Breast epithelium (tissue), 4 donors: ENCODE results near the gene EGLN3. TPM values are rescaled to one million over a fixed set of nuclear protein-coding genes. Genes with fewer than 3 reads are reported as not detected.

Experiments
- DNase-seq, 2 donors: peaks; one replicate each; pipeline ENCODE4 v3.0.0-alpha.2; 2019; ENCODE audit warnings: low spot score in 2 of 2
- H3K27ac ChIP-seq, 2 donors: fragments of 200-600 bp; sonication (generic) in 1 of 2; one replicate each; pipeline ENCODE4 v1.5.1; 2016 to 2019; ENCODE audit warnings: mild to moderate bottlenecking in 1 of 2
- H3K27me3 ChIP-seq, 2 donors: fragments of 200-600 bp; sonication (generic) in 1 of 2; one replicate each; pipeline versions ENCODE4 v1.5.1 to v1.6.0; 2017 to 2019; ENCODE audit warnings: control low read depth in 1 of 2, mild to moderate bottlenecking in 1 of 2
- H3K36me3 ChIP-seq: fragments of 200-600 bp; one replicate; pipeline ENCODE4 v1.5.1; 2019
- H3K4me1 ChIP-seq, 2 donors: fragments of 200-600 bp; sonication (generic); one replicate each; pipeline ENCODE4 v1.5.1; 2016 to 2019; ENCODE audit warnings: control low read depth in 1 of 2
- H3K4me3 ChIP-seq, 3 donors: fragments of 200-600 bp; sonication (generic); 1 replicate in 2 of 3; 2 replicates in 1 of 3; pipeline ENCODE4 v1.5.1; 2016 to 2019; ENCODE audit warnings: mild to moderate bottlenecking in 3 of 3, moderate library complexity in 2 of 3
- H3K9me3 ChIP-seq, 2 donors: fragments of 200-600 bp; sonication (generic) in 1 of 2; one replicate each; pipeline ENCODE4 v1.5.1; 2016 to 2019; ENCODE audit warnings: control low read depth in 1 of 2
- POLR2A ChIP-seq: fragments of 450-650 bp; IDR thresholded peaks from one replicate; pipeline ENCODE4 v1.6.1; 2016; ENCODE audit warnings: antibody characterized with exemption, mild to moderate bottlenecking, moderate library complexity
- POLR2AphosphoS5 ChIP-seq, 3 donors: sonication (generic); formaldehyde crosslinking; IDR thresholded peaks; one replicate each; pipeline ENCODE4 v1.6.1; 2017; ENCODE audit warnings: antibody characterized with exemption in 3 of 3
- intact Hi-C: fragments of 100-400 bp; cut with DNase I; formaldehyde crosslinking; loops from one replicate; pipeline ENCODE4 v1.15.1; 2023; ENCODE audit warnings: low total_unique reads
- total RNA-seq, 3 donors: library from RNA; depleted of rRNA; stranded (reverse); fragments of >200 nt; gene quantifications; one replicate each; pipeline ENCODE4 v1.1.0, GENCODE V29; 2016
- TF ChIP-seq, protein P1 (sequence below), 3 donors: fragments of 450-650 bp; IDR thresholded peaks; one replicate each; pipeline ENCODE4 v1.5.1; 2016 to 2017; ENCODE audit warnings: antibody characterized with exemption in 3 of 3, mild to moderate bottlenecking in 3 of 3, moderate library complexity in 3 of 3

Gene EGLN3
- total RNA-seq, 3 donors from 2014 or later = 3.2 to 16.4 (median 13.9) TPM

DNA sequence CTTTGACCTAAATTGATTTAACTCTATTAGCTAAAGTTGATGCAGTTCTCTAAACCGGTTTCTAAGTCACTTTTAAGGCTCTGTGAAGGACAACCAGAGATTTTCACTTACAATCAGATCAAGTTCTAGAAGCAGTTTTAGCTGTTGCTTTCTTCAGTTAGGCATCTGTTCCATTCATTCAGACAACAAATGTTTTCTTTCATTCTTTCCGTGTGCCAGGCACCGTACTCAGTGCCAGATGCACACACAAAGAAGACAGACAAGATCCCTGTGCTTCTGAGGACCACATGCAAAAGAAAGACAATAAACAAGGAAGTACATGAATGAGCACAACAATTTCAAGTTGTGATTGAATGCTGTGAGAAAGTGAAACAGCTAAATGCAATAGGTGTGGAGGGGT lies 11.1 kb upstream of the EGLN3 start:
- H3K4me3 ChIP-seq = no peak overlapping the region
- intact Hi-C loops = no loop called here
- no peaks in the 10 kb centered on the region for H3K4me1 ChIP-seq
- H3K36me3 ChIP-seq = no peaks in the 10 kb centered on the region
- no peak for TF ChIP-seq POLR2A
- no peak for TF ChIP-seq POLR2AphosphoS5 (IDR thresholded peaks at IDR 0.05)
- TF ChIP-seq, protein P1, sequence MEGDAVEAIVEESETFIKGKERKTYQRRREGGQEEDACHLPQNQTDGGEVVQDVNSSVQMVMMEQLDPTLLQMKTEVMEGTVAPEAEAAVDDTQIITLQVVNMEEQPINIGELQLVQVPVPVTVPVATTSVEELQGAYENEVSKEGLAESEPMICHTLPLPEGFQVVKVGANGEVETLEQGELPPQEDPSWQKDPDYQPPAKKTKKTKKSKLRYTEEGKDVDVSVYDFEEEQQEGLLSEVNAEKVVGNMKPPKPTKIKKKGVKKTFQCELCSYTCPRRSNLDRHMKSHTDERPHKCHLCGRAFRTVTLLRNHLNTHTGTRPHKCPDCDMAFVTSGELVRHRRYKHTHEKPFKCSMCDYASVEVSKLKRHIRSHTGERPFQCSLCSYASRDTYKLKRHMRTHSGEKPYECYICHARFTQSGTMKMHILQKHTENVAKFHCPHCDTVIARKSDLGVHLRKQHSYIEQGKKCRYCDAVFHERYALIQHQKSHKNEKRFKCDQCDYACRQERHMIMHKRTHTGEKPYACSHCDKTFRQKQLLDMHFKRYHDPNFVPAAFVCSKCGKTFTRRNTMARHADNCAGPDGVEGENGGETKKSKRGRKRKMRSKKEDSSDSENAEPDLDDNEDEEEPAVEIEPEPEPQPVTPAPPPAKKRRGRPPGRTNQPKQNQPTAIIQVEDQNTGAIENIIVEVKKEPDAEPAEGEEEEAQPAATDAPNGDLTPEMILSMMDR (IDR thresholded peaks at IDR 0.05) = no peak
- H3K27me3 ChIP-seq = no peaks in the 10 kb centered on the region
- H3K27ac ChIP-seq = no peak overlapping the region
- no peak for DNase-seq
- H3K9me3 ChIP-seq = no peaks in the 10 kb centered on the region

DNA sequence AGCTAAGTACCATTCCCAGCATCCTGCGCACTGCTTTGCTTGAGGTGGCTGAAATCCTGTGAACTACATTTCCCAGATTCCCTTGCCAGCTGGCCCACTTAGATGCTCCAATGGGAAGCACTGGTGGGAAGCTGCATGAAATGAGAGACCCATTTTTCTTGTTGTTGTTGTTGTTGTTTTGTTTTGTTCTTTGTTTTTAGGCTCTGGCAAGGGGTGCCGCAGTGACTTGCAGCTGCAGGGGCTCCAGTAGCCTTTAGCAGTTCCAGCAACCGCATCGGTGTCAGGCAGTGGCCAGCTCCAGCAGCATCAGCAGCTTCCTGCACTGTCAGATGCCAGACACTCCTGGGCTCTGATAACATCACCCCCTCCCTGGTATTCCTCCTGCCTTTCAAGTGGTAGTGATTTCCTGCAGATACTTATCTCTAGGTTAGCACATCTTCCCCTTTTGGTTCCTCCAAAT lies 8.8 kb upstream of the EGLN3 start:
- Histone ChIP-seq H3K27me3 (no peaks in the 10 kb centered on the region), H3K27ac (no peak overlapping the region), H3K4me3 (no peak overlapping the region), H3K9me3 (no peaks in the 10 kb centered on the region), H3K36me3 (no peaks in the 10 kb centered on the region), H3K4me1 (no peaks in the 10 kb centered on the region)
- intact Hi-C loops = no loop called here
- TF ChIP-seq, protein P1 (IDR thresholded peaks at IDR 0.05) = no peak
- DNase-seq = no peak

DNA sequence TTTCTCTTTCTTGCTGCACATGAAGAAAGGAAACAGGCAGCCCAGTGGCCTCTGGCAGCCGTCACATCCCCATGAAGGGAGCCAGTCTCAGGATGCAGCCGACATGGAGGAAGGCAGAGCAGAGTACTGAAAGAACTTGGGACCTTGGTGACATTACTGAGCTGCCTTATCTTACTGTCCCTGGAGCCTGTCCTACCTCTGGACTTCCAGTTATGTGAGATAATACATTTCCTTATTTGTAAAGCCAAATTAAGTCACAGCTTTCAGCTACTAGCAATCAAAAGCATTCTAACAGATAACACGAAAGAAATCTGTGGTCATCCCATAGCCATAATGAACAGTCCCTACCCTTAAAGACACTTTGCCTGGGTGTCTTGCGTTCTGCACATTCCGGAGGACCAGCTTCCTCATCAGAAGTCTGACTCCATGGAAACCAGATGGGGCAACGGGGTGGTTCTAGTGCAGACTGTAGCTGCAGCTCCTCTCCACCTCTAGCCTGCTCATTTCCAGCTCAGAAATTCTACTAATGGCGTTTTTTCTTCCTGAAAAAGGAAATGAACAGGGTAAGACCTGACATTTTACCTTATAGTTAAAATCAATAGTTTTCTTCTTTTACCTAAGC lies 7.8 kb upstream of the EGLN3 start:
- DNase-seq = no peak
- no peaks in the 10 kb centered on the region for H3K9me3 ChIP-seq
- intact Hi-C loops = no loop called here
- H3K4me3 ChIP-seq = no peak overlapping the region
- no peaks in the 10 kb centered on the region for H3K4me1 ChIP-seq
- H3K27ac ChIP-seq = no peak overlapping the region
- TF ChIP-seq POLR2A (no peak), POLR2AphosphoS5 (IDR thresholded peaks at IDR 0.05) (no peak)
- TF ChIP-seq, protein P1 (IDR thresholded peaks at IDR 0.05) = no peak
- no peaks in the 10 kb centered on the region for H3K36me3 ChIP-seq
- H3K27me3 ChIP-seq = no peaks in the 10 kb centered on the region

DNA sequence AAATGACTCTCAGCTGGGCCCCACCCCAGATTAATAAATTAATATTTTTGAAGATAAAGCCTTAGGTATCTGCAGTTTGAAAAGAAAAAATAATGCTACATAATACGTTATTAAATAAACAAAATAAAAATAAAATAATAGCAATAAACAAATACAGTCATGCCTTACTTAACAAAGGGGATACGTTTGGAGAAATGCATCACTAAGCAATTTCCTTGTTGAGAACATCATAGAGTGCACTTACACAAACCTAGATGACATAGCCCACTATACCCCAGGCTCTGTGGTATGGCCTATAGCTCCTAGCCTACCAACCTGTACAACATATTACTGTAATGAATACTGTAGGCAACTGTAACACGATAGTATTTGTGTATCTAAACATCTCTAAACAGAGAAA lies 7.1 kb upstream of the EGLN3 start:
- TF ChIP-seq POLR2AphosphoS5 (IDR thresholded peaks at IDR 0.05) (no peak), POLR2A (no peak)
- TF ChIP-seq, protein P1 (IDR thresholded peaks at IDR 0.05) = no peak
- Histone ChIP-seq H3K4me3 (no peak overlapping the region), H3K36me3 (no peaks in the 10 kb centered on the region), H3K27me3 (no peaks in the 10 kb centered on the region), H3K27ac (no peak overlapping the region), H3K9me3 (no peaks in the 10 kb centered on the region), H3K4me1 (no peaks in the 10 kb centered on the region)
- intact Hi-C loops = no loop called here
- DNase-seq = no peak

DNA sequence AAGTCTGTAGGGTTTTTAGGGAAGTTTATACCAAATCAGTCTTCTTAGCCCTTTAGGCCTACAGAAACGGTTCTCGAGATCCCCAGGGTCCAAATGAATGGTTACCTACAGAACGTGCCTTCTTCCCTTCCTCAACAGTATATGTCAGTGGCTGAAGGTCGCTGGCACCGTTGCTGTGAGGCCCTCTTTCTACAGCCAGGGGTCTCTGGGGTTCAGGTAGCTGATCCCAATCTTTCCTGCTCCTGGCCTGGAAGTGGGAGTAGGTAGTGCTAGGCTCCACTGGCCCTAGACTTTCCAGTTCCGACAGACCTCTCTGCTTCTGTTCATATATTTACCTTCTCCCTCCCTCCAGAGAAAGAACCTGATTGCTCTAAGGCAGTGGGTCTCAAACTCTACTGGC lies 6.4 kb upstream of the EGLN3 start:
- no peak for DNase-seq
- intact Hi-C loops = no loop called here
- H3K27ac ChIP-seq = no peak overlapping the region
- H3K4me1 ChIP-seq = no peaks in the 10 kb centered on the region
- no peak overlapping the region for H3K4me3 ChIP-seq
- no peaks in the 10 kb centered on the region for H3K27me3 ChIP-seq
- no peaks in the 10 kb centered on the region for H3K9me3 ChIP-seq
- no peaks in the 10 kb centered on the region for H3K36me3 ChIP-seq
- TF ChIP-seq POLR2A (no peak), POLR2AphosphoS5 (IDR thresholded peaks at IDR 0.05) (no peak)
- TF ChIP-seq, protein P1 (IDR thresholded peaks at IDR 0.05) = no peak
